NCI-H82 treated with DMSO at 0.1 percent for 48 hours (cell line): Measurements from ENCODE around the gene IWS1.
A peak's percentile ranks its signal among the peaks of the same experiment; 100 is the strongest.
"Not testable (repeated sequence)": the region's sequence is repeated elsewhere in the genome, so short reads cannot be mapped to it uniquely, and the experiment has no call there.

Experiments
- DNase-seq: peaks from one replicate; lab custom pipeline; 2025; ENCODE audit not compliant: unreplicated experiment; lab: John Stamatoyannopoulos, UW

Gene IWS1

DNA sequence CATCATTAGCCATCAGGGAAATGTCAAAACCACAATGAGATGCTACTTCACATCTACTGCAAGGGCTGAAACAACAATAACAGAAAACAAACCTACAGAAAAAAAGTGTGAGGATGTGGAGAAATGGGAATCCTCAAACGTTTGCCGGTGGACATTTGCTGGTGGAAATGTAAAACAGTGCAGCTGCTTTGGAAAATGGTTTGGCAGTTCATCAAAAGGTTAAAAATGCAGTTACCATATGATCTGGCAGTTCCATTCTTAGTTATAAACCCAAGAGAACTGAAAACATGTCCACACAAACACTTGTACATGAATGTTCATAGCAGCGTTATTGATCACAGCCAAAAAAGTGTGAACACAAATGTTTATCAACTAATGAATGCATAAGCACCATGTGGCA lies 63.8 kb downstream of the IWS1 start:
- no peak for DNase-seq

GRCh38 chr2:127456960-127457359 lies 69.3 kb downstream of the IWS1 start:
- DNase-seq, result no peak

GRCh38 chr2:127455566-127456493 lies 70.5 kb downstream of the IWS1 start:
- no peak for DNase-seq

DNA sequence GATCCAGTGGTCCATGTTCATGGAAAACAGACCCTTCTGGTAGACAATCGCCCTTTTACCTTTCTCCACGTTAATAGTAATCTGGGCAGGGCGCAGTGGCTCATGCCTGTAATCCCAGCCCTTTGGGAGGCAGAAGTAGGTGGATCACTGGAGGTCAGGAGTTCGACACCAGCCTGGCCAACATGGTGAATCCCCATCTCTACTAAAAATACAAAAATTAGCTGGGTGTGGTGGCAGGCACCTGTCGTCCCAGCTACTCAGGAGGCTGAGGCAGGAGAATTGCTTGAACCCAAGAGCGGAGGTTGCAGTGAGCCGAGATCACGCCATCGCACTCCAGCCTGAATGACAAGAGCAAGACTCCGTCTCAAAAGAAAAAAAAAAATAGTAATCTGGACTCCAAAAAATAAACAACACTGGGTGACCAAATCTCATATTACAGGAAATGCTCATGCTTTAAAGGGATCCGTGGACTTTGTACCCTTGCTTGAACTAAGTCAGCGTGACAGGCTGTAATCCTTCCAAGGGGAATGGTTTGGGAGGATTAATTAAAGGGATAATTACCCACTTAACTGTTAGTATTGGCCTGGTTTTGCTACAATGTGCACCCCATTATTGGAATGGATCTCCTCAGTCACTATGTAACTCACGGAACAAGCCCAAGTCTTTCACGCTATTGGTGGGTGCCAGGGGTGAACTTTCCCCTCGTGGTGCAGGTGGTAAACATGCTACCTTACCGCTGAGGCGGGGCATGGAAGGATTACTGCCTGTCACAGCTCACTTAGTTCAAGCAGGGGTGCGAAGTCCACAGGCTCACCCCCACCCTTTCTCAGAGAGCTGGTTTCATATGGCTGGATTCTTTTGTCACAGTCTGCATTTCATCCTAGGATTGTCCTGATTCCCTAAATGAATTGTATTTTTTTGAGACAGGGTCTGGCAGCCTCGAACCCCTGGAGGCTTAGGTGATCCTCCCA lies 71.4 kb downstream of the IWS1 start:
- peak; percentile 50 for DNase-seq

- peak; percentile 27 for DNase-seq
Measured at GRCh38 chr2:127453392-127454171, 72.7 kb downstream of the IWS1 start.

GRCh38 chr2:127453013-127453391 lies 73.3 kb downstream of the IWS1 start:
- no peak for DNase-seq

- not testable (repeated sequence) for DNase-seq
Measured at GRCh38 chr2:127452423-127452822, 73.9 kb downstream of the IWS1 start.

GRCh38 chr2:127451981-127452380 lies 74.3 kb downstream of the IWS1 start:
- no peak for DNase-seq

- no peak for DNase-seq
Measured at GRCh38 chr2:127449898-127450297, 76.4 kb downstream of the IWS1 start.

GRCh38 chr2:127449414-127449813 lies 76.9 kb downstream of the IWS1 start:
- no peak for DNase-seq

GRCh38 chr2:127448526-127448925 lies 77.8 kb downstream of the IWS1 start:
- DNase-seq, result no peak

DNA sequence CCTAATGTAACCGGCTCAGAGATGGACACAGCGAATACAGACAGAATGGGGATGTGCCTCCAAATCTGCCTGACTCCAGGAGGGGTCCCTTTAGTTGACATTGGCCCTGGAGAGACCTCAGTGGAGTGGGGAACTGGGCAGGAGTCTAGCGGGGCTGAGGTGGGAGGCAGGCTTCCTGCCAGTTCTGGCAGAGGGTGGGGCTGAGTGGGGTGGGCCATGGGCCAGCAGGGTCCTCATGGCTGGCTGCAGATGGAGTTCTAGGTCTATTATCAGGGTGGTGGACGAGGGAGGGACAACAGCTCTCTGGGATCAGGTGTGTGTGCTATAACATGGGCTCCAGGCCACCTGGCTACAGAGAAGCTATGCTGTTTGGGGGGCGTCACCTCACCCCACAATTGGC lies 86.9 kb downstream of the IWS1 start:
- no peak for DNase-seq

DNA sequence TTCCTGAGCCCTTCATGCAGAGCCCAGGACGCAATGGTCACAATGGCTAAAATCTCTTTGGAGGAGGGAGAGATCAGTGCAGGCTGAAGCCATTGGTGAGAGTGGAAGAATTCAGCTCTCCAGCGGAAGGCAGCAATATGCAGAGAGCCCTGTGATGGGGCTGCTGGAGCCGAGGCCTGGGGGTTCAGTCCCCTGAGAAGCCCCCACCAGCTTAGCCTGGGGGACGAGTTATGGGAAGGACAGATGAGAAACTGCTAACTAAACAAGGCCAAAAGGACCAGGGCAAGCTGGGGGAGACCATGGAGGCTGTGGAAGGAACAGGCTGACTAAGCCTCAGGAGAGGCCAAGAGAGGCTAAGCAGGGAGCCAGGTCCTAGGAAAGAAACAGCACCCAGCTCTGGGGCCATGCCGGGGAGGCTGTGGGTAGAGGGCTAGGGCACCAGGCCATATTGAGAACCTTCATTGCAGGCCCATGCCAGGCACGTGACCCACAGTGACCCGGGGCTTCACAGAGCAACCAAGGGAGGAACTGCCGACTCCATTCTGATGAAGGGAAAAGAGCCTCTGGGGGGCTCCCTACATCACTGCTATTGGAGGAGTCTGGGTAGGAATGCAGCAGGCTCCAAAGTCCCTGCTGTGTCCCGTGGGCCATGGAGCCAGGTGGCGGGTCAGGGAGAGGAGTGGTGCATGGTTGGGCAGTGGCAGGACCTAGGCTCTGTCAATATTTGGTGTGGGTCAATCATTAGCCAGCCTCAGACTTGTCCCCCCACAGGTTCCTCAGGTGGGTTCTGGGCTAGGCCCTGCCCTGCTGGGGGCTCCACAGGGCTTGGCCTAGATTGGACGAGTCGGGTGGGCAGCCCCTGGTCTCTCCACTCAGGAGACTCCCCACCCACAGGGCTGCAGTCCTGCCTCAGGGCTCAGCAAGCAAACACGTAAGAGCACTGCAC lies 88.2 kb downstream of the IWS1 start:
- DNase-seq, result no peak

- DNase-seq, result no peak
Measured at GRCh38 chr2:127437056-127437455, 89.2 kb downstream of the IWS1 start.

GRCh38 chr2:127434515-127434914 lies 91.8 kb downstream of the IWS1 start:
- DNase-seq, result no peak

- no peak for DNase-seq
Measured at GRCh38 chr2:127431408-127432023, 94.8 kb downstream of the IWS1 start.
